CD4-positive, alpha-beta T cell treated with Interleukin-2 at 100 ng/mL for 4 hours (primary cell): Measurements from ENCODE around the gene KATNAL2.

Experiments
- DNase-seq: peaks from one replicate; pipeline ENCODE4 v3.0.0-alpha.2; 2020; ENCODE audit warnings: low spot score

The KATNAL2 gene

GRCh38 chr18:47035156-47035671, 117.8 kb downstream of the KATNAL2 start, which contains the start of gene ELOA2:
ELOA2 (minus strand) TSS chr18:47035621; CDS start chr18:47035264, 357 bp downstream.
- no peak for DNase-seq

GRCh38 chr18:47036298-47036874, 119.0 kb downstream of the KATNAL2 start:
- DNase-seq, result no peak

- no peak for DNase-seq
Measured at GRCh38 chr18:47036927-47037578, 119.7 kb downstream of the KATNAL2 start.

- DNase-seq, result no peak
Measured at GRCh38 chr18:47040982-47041381, 123.6 kb downstream of the KATNAL2 start.

GRCh38 chr18:47050468-47050867, 133.1 kb downstream of the KATNAL2 start:
- DNase-seq, result peak; percentile 14

GRCh38 chr18:47054369-47054768, 137.0 kb downstream of the KATNAL2 start:
- DNase-seq, result no peak

- no peak for DNase-seq
Measured at GRCh38 chr18:47062471-47062870, 145.1 kb downstream of the KATNAL2 start.

GRCh38 chr18:47063096-47063495, 145.7 kb downstream of the KATNAL2 start:
- DNase-seq, result no peak

- no peak for DNase-seq
Measured at GRCh38 chr18:47067648-47068047, 150.2 kb downstream of the KATNAL2 start.

GRCh38 chr18:47075098-47075883, 157.9 kb downstream of the KATNAL2 start:
- no peak for DNase-seq

GRCh38 chr18:47077111-47077510, 159.7 kb downstream of the KATNAL2 start:
- DNase-seq, result no peak

- DNase-seq, result no peak
Measured at GRCh38 chr18:47080872-47081271, 163.5 kb downstream of the KATNAL2 start.

GRCh38 chr18:47081578-47081977, 164.2 kb downstream of the KATNAL2 start:
- DNase-seq, result no peak

- no peak for DNase-seq
Measured at GRCh38 chr18:47087676-47088075, 170.3 kb downstream of the KATNAL2 start.

GRCh38 chr18:47095810-47096209, 178.4 kb downstream of the KATNAL2 start:
- DNase-seq, result no peak

GRCh38 chr18:47100212-47100831, 182.9 kb downstream of the KATNAL2 start:
- peak; percentile 65 for DNase-seq

- no peak for DNase-seq
Measured at GRCh38 chr18:47108373-47108772, 191.0 kb downstream of the KATNAL2 start.

GRCh38 chr18:47108998-47109405, 191.6 kb downstream of the KATNAL2 start:
- DNase-seq, result no peak

- no peak for DNase-seq
Measured at GRCh38 chr18:47109720-47110119, 192.3 kb downstream of the KATNAL2 start.

GRCh38 chr18:47110492-47111274, 193.3 kb downstream of the KATNAL2 start:
- DNase-seq, result no peak

- no peak for DNase-seq
Measured at GRCh38 chr18:47113796-47114540, 196.6 kb downstream of the KATNAL2 start.
